K562 (cell line): ENCODE results near the gene CAMK1D. TPM values are rescaled to one million over a fixed set of nuclear protein-coding genes. Genes with fewer than 3 reads are reported as not detected.

Experiments
- ATAC-seq: fragments of 200-7000 bp; cut with Tn5 transposase; 3 replicates; pipeline ENCODE4 v1.9.1; 2020; ENCODE audit warnings: moderate library complexity
- BruUV-seq: library from RNA; stranded (reverse); fragments of 400-500 nt; replicated peaks from 2 replicates; lab custom pipeline; 2021; lab: Mats Ljungman, UMichigan
- CTCF ChIA-PET: fragments of 300-600 bp; formaldehyde crosslinking; extraction: SDS; loops from one replicate; lab custom pipeline; 2021; ENCODE audit warnings: low intra/inter-chr PET ratio; lab: Yijun Ruan, JAX
- POLR2A ChIA-PET: fragments of 300-600, 350-650 bp; sonication (Branson Sonifier 250); formaldehyde crosslinking; extraction: SDS; loops from one replicate; lab custom pipeline; 2021; ENCODE audit warnings: antibody characterized with exemption, inconsistent platforms; lab: Yijun Ruan, JAX
- DNase-seq, 4 experiments: peaks; one replicate each; pipeline versions ENCODE4 v3.0.0 to v3.0.0-alpha.2; 2011 to 2018; ENCODE audit warnings: low spot score in 3 of 4, mixed read lengths in 3 of 4; ENCODE audit errors: extremely low read depth in 1 of 4
- FAIRE-seq: peaks from 2 replicates; lab custom pipeline; 2011; peaks lifted over from hg19 to GRCh38; lab: Jason Lieb, UNC
- H2AFZ ChIP-seq: 2 replicates; pipeline ENCODE4 v1.6.0; 2011; ENCODE audit warnings: low read depth, low read length, control low read depth, inconsistent platforms
- H3K27ac ChIP-seq: fragments of 200-600 bp; 3 replicates; pipeline ENCODE4 v1.8.0; 2011; ENCODE audit warnings: low read depth, mild to moderate bottlenecking, control low read depth, inconsistent platforms, low read length, moderate library complexity, mixed read lengths; ENCODE audit errors: extremely low read depth
- H3K27me3 ChIP-seq, 2 experiments: fragments of 300-600 bp in 1 of 2; 2 replicates in 1 of 2; 3 replicates in 1 of 2; pipeline versions ENCODE4 v1.6.0 to v1.8.0; 2011; ENCODE audit warnings: inconsistent platforms in 2 of 2, low read length in 2 of 2, mild to moderate bottlenecking in 1 of 2, mixed read lengths in 1 of 2, moderate library complexity in 1 of 2; ENCODE audit not compliant: control insufficient read depth in 2 of 2, insufficient read depth in 2 of 2
- H3K36me3 ChIP-seq: fragments of 300-600 bp; 3 replicates; pipeline ENCODE4 v1.8.0; 2011; ENCODE audit warnings: mild to moderate bottlenecking, low read length, inconsistent platforms; ENCODE audit not compliant: control insufficient read depth, insufficient read depth
- H3K4me1 ChIP-seq, 2 experiments: fragments of 200-600 bp in 1 of 2; replicated peaks in 1 of 2; 2 replicates in 1 of 2; 3 replicates in 1 of 2; pipeline versions ENCODE4 v1.5.1 to v1.8.0; 2011; ENCODE audit warnings: inconsistent platforms in 2 of 2, low read length in 2 of 2, mild to moderate bottlenecking in 1 of 2, mixed read lengths in 1 of 2, moderate library complexity in 1 of 2; ENCODE audit not compliant: control insufficient read depth in 2 of 2, insufficient read depth in 2 of 2
- H3K4me2 ChIP-seq: 2 replicates; pipeline ENCODE4 v1.6.1; 2011; ENCODE audit warnings: low read length, control low read depth, inconsistent platforms, mixed read lengths; ENCODE audit not compliant: insufficient read depth
- H3K4me3 ChIP-seq: fragments of 200-600 bp; sonication (generic), shearing (Covaris generic); 2 replicates; pipeline ENCODE4 v1.5.1; 2016; ENCODE audit warnings: control low read depth, inconsistent platforms
- H3K79me2 ChIP-seq: fragments of 200-600 bp; 3 replicates; pipeline ENCODE4 v1.8.0; 2011; ENCODE audit warnings: low read length, inconsistent platforms; ENCODE audit not compliant: control insufficient read depth, insufficient read depth
- H3K9ac ChIP-seq, 2 experiments: 2 replicates each; pipeline versions ENCODE4 v1.6.0 to v1.6.1; 2011; ENCODE audit warnings: low read depth in 2 of 2, low read length in 2 of 2, control low read depth in 1 of 2, inconsistent platforms in 1 of 2, mild to moderate bottlenecking in 1 of 2, mixed read lengths in 1 of 2; ENCODE audit not compliant: insufficient read depth in 1 of 2
- H3K9me1 ChIP-seq: one replicate; pipeline ENCODE4 v1.6.0; 2011; ENCODE audit warnings: inconsistent platforms, mild to moderate bottlenecking, low read length, moderate library complexity; ENCODE audit not compliant: control insufficient read depth, insufficient read depth
- H3K9me3 ChIP-seq: replicated peaks from 2 replicates; pipeline ENCODE4 v1.5.1; 2011; ENCODE audit warnings: low read depth, low read length, inconsistent platforms; ENCODE audit not compliant: control insufficient read depth, insufficient read depth
- H4K20me1 ChIP-seq: replicated peaks from 2 replicates; pipeline ENCODE4 v1.6.1; 2011; ENCODE audit warnings: low read length, inconsistent platforms, mixed read lengths; ENCODE audit not compliant: control insufficient read depth, insufficient read depth
- ARID2 ChIP-seq: fragments of 450-650 bp; IDR thresholded peaks from 2 replicates; pipeline ENCODE4 v1.6.1; 2017; ENCODE audit warnings: antibody characterized with exemption, mild to moderate bottlenecking
- C11orf30 ChIP-seq: fragments of 450-650 bp; IDR thresholded peaks from 2 replicates; pipeline ENCODE4 v1.6.1; 2016; ENCODE audit warnings: low read depth, mild to moderate bottlenecking
- CREB1 ChIP-seq, 2 experiments: sonication (generic) in 1 of 2; formaldehyde crosslinking in 1 of 2; IDR thresholded peaks; 2 replicates each; pipeline versions ENCODE4 v1.6.1 to v1.8.0; 2012 to 2022; ENCODE audit warnings: inconsistent platforms in 1 of 2, mild to moderate bottlenecking in 1 of 2, missing genetic modification reagents in 1 of 2, moderate library complexity in 1 of 2
- CREBBP ChIP-seq: IDR thresholded peaks from one replicate; pipeline ENCODE4 v1.6.1; 2012; ENCODE audit warnings: low read depth, mild to moderate bottlenecking, control low read depth, inconsistent platforms, low read length
- FOXA3 ChIP-seq, 2 experiments: fragments of 450-650 bp in 1 of 2; sonication (generic) in 1 of 2; formaldehyde crosslinking; IDR thresholded peaks in 1 of 2; conservative IDR thresholded peaks in 1 of 2; 2 replicates each; pipeline versions ENCODE4 v1.4.0 to v1.8.0; 2020 to 2022; ENCODE audit warnings: mild to moderate bottlenecking in 2 of 2, missing genetic modification reagents in 1 of 2
- GTF2E2 ChIP-seq: fragments of 200-800 bp; sonication (Bioruptor generic); IDR thresholded peaks from 2 replicates; pipeline ENCODE4 v1.6.1; 2016; ENCODE audit warnings: missing genetic modification characterization, missing compliant biosample characterization
- HDGF ChIP-seq: fragments of 450-650 bp; IDR thresholded peaks from 2 replicates; pipeline ENCODE4 v1.6.1; 2016
- HEY1 ChIP-seq: fragments of 250-450 bp; sonication (Bioruptor Pico); IDR thresholded peaks from 2 replicates; pipeline ENCODE4 v1.5.0; 2020; ENCODE audit warnings: mild to moderate bottlenecking, moderate library complexity, borderline replicate concordance
- HMGXB4 ChIP-seq: sonication (generic); formaldehyde crosslinking; IDR thresholded peaks from 2 replicates; pipeline ENCODE4 v1.8.1; 2023; ENCODE audit warnings: mild to moderate bottlenecking, missing genetic modification reagents
- MEF2A ChIP-seq: IDR thresholded peaks from 2 replicates; pipeline ENCODE4 v1.6.1; 2011; ENCODE audit warnings: low read depth, mild to moderate bottlenecking, low read length, moderate library complexity; ENCODE audit not compliant: control insufficient read depth
- MTA3 ChIP-seq: fragments of 450-650 bp; formaldehyde crosslinking; IDR thresholded peaks from 2 replicates; pipeline ENCODE4 v1.6.1; 2017; ENCODE audit warnings: mild to moderate bottlenecking, borderline replicate concordance
- ZNF212 ChIP-seq: fragments of 450-650 bp; formaldehyde crosslinking; IDR thresholded peaks from 2 replicates; pipeline ENCODE4 v1.4.0; 2020; ENCODE audit warnings: mild to moderate bottlenecking
- ZNF398 ChIP-seq: fragments of 250-450 bp; sonication (Bioruptor Pico); IDR thresholded peaks from 2 replicates; pipeline ENCODE4 v1.8.0; 2021; ENCODE audit warnings: moderate library complexity, mild to moderate bottlenecking, inconsistent platforms
- ZNF668 ChIP-seq: fragments of 250-450 bp; sonication (Bioruptor Pico); IDR thresholded peaks from 2 replicates; pipeline ENCODE4 v1.8.0; 2022; ENCODE audit warnings: mild to moderate bottlenecking, inconsistent platforms
- WGBS: fragments of 100-300 bp; shearing (Covaris generic); methylation state at CpG from one replicate; pipeline ENCODE4 v1.1.6; 2016; ENCODE audit warnings: low coverage, mixed read lengths; ENCODE audit not compliant: insufficient coverage; ENCODE audit errors: missing lambda C conversion rate; 5-methylcytosine and 5-hydroxymethylcytosine counted together
- in situ Hi-C: fragments of 300-500 bp; cut with MboI; formaldehyde crosslinking; loops from 4 replicates; pipeline ENCODE4 v1.15.0; 2018; ENCODE audit warnings: inconsistent platforms, mixed read lengths
- intact Hi-C: fragments of 100-400 bp; cut with micrococcal nuclease; formaldehyde crosslinking; loops from 2 replicates; pipeline ENCODE4 v1.14.2; 2022
- polyA plus RNA-seq, 8 experiments: library from polyadenylated mRNA; depleted of rRNA in 4 of 8; stranded (reverse) in 5 of 8; unstranded in 3 of 8; fragments of >200 nt; fragmentation: Nextera tagmentation in 2 of 8; fragmentation: Illumina TruSeq in 1 of 8; extraction: Ambion mirVana in 2 of 8; extraction: Trizol in 1 of 8; gene quantifications; 2 replicates each; pipeline versions ENCODE4 v1.2.1 to v1.2.3, GENCODE V29; 2011 to 2014; ENCODE audit warnings: inconsistent platforms in 1 of 8, missing spikeins in 1 of 8
- total RNA-seq, 7 experiments: library from RNA; depleted of rRNA in 6 of 7; stranded (reverse); fragments of >200 nt in 6 of 7; fragmentation: Illumina TruSeq in 2 of 7; extraction: Trizol in 2 of 7; gene quantifications; 2 replicates each; pipeline versions ENCODE4 v1.2.1 to v1.2.3, GENCODE V29; 2011 to 2021; ENCODE audit warnings: low replicate concordance in 1 of 7

Gene CAMK1D
- total and polyA plus RNA-seq, 9 of the 15 experiments (the other 6 are each of a cell fraction or from before 2014, with no cell fraction given): 0.12 to 0.24 (median 0.20) TPM; not detected in 5

DNA sequence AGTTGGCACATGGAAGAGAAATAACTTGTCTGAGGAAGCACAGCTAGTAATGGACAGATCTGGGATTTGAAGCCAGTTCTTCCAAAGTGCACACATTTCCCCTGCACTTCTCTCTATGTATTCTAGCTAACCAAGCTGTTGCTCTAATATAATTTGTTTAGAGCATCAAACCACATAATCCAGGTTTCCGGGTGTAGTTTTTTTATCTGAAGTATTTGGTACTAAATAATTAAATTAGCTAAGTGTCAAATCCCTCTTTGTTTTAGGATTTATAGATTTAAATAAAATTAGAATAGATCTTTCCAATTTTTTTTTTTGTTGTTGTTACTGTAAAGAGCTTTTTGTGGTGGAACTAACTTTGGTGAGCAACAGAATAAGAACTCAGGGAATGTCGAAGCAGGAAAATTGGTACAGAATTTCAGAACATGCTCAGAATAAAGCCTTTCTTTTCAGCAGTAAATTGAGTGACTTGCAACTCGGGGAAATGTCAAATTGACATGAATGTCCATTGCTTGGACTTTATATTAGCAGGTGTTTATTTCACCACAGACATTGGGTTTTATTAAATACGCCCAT lies 33.7 kb downstream of the CAMK1D start:
- Histone ChIP-seq H3K4me2 (no peak overlapping the region), H3K27me3 (peaks cover 16 to 27% of the 10 kb centered on the region in 2 experiments), H2AFZ (no peak overlapping the region), H3K9ac (no peak overlapping the region), H4K20me1 (no peaks in the 10 kb centered on the region), H3K27ac (no peak overlapping the region), H3K4me3 (no peak overlapping the region), H3K9me1 (no peaks in the 10 kb centered on the region), H3K4me1 (no peaks in the 10 kb centered on the region), H3K9me3 (no peaks in the 10 kb centered on the region), H3K36me3 (no peaks in the 10 kb centered on the region), H3K79me2 (no peaks in the 10 kb centered on the region)
- POLR2A ChIA-PET: interaction anchor here (1.2 kb wide), 1 partner anchor 17 kb away, joined by 3 read pairs; no protein-coding TSS in a partner anchor
- no TSS peak for BruUV-seq
- intact Hi-C loops: no loop called here
- TF ChIP-seq C11orf30 (no peak), FOXA3 (CRISPR knock-in tag; conservative IDR thresholded peaks at IDR 0.05 in 1 of 2, IDR thresholded peaks at IDR 0.05 in 1 of 2) (no peak), MTA3 (no peak), GTF2E2 (no peak), HDGF (no peak), HEY1 (CRISPR knock-in tag) (no peak), CREBBP (no peak), HMGXB4 (CRISPR knock-in tag) (no peak), ZNF212 (CRISPR knock-in tag) (no peak), ZNF668 (CRISPR knock-in tag) (no peak), MEF2A (no peak), CREB1 (IDR thresholded peaks at IDR 0.05) (no peak), CREB1 (CRISPR knock-in tag; IDR thresholded peaks at IDR 0.05) (no peak), ARID2 (no peak), ZNF398 (CRISPR knock-in tag) (no peak)
- FAIRE-seq: no peak
- in situ Hi-C loops: no loop called here
- no peak for DNase-seq
- WGBS: 1% methylated on average over 4 of the region's 4 CpGs
- no peak for ATAC-seq
- CTCF ChIA-PET: no interaction called here
